ENCODE data around the gene WDCP. TPM values are rescaled to one million over a fixed set of nuclear protein-coding genes. Genes with fewer than 3 reads are reported as not detected.

Gene WDCP
- polyA plus RNA-seq, 6 donors from 2014 or later = 4.1 to 9.8 (median 5.2) TPM; not detected in 1

Other genes with a start within 250 kb of the WDCP start
- 10 to 100 TPM in 4 of 6 donors, 1 to 10 TPM in 2; 8.7 to 21.6 (median 15.0) TPM for gene ATAD2B, start 120.3 kb downstream of the WDCP start, polyA plus RNA-seq (ENCODE audit: low read depth in 6 of 6)
- 10 to 100 TPM in 5 of 6 donors, 1 to 10 TPM in 1; 8.0 to 14.2 (median 11.7) TPM for gene UBXN2A, start 106.9 kb downstream of the WDCP start, polyA plus RNA-seq (ENCODE audit: low read depth in 6 of 6)
- under 1 TPM in 2 of 6 donors, not detected in 4; 0.27 to 0.74 TPM for gene MFSD2B, start 37.3 kb downstream of the WDCP start, polyA plus RNA-seq (ENCODE audit: low read depth in 6 of 6)
- gene FKBP1B, start 2.4 kb upstream of the WDCP start, polyA plus RNA-seq (ENCODE audit: low read depth in 6 of 6) = 1 to 10 TPM in 5 of 6 donors, not detected in 1; 1.4 to 2.4 (median 1.4) TPM
- gene SF3B6, start 28.9 kb upstream of the WDCP start, polyA plus RNA-seq (ENCODE audit: low read depth in 6 of 6) = 100 to 1,000 TPM; 148 to 229 (median 185) TPM
- 1 to 10 TPM in 4 of 6 donors, under 1 TPM in 1, not detected in 1; 0.65 to 2.7 (median 1.2) TPM for gene TP53I3, start 37.4 kb upstream of the WDCP start, polyA plus RNA-seq (ENCODE audit: low read depth in 6 of 6)
- gene PFN4, start 75.9 kb upstream of the WDCP start, polyA plus RNA-seq (ENCODE audit: low read depth in 6 of 6) = not detected
- gene FAM228B, start 76.1 kb upstream of the WDCP start, polyA plus RNA-seq (ENCODE audit: low read depth in 6 of 6) = 10 to 100 TPM in 2 of 6 donors, 1 to 10 TPM in 4; 3.1 to 15.0 (median 8.3) TPM
- not detected for gene FAM228A, start 127.7 kb upstream of the WDCP start, polyA plus RNA-seq (ENCODE audit: low read depth in 6 of 6)